Measurements from ENCODE around the gene GAS2L1.

The GAS2L1 gene

GRCh38 chr22:29300807-29301601 is 5.4 kb upstream of the GAS2L1 start:
- H3K27ac ChIP-seq (ENCODE audit: insufficient read depth, low read length, poor library complexity, severe bottlenecking): no peak overlapping the region
- no peak for DNase-seq
- no peaks in the 10 kb centered on the region for H3K27me3 ChIP-seq (replicated peaks; ENCODE audit: control insufficient read depth, insufficient read depth, low read length, poor library complexity, severe bottlenecking)
- peaks cover 36% of the 10 kb centered on the region for H3K36me3 ChIP-seq (ENCODE audit: control insufficient read depth, insufficient read depth, low read length)
- H3K4me1 ChIP-seq (ENCODE audit: control insufficient read depth, insufficient read depth, low read length, poor library complexity, severe bottlenecking): no peaks in the 10 kb centered on the region
- no peaks in the 10 kb centered on the region for H3K9me3 ChIP-seq (ENCODE audit: control insufficient read depth, low read length)
- H3K4me3 ChIP-seq (ENCODE audit: insufficient read depth, low read depth, low read length, poor library complexity, severe bottlenecking): no peak overlapping the region

DNA sequence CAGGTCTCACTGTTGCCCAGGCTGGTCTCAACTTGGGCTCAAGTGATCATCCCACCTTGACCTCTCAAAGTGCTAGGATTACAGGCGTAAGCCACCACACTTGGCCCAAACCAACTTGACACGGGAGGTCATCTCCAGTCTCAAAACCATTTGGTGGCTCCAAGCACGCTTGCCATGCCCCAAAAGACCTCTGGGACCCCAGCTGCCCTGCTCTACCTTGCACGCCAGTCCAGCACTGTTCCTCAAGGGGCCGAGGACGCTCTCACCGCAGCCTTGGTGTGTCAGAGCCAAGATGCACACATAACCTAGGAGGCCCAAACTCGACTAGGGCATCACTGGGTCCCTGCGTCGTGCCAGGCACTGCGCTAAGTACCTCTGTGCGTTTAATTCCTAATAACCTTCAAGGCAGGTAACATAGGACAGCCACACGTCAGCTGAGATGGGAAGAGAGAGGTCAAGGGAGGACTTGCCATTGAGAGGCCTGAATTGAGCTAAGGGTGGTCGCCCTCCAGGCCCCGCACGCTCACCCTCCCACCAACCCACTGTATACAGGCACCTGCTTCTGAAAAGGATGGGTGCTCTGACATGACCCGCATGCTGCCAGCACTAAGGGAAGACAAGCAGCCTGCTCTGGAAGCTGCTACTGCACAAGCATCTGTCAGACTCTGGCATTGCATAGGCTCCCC is 4.6 kb upstream of the GAS2L1 start:
- Histone ChIP-seq H3K27me3 (replicated peaks; ENCODE audit: control insufficient read depth, insufficient read depth, low read length, poor library complexity, severe bottlenecking) (no peaks in the 10 kb centered on the region), H3K4me3 (ENCODE audit: insufficient read depth, low read depth, low read length, poor library complexity, severe bottlenecking) (no peak overlapping the region), H3K4me1 (ENCODE audit: control insufficient read depth, insufficient read depth, low read length, poor library complexity, severe bottlenecking) (peaks cover 4% of the 10 kb centered on the region), H3K27ac (ENCODE audit: insufficient read depth, low read length, poor library complexity, severe bottlenecking) (no peak overlapping the region), H3K36me3 (ENCODE audit: control insufficient read depth, insufficient read depth, low read length) (peaks cover 28% of the 10 kb centered on the region), H3K9me3 (ENCODE audit: control insufficient read depth, low read length) (no peaks in the 10 kb centered on the region)
- DNase-seq: no peak

GRCh38 chr22:29302402-29302680 is 4.1 kb upstream of the GAS2L1 start:
- Histone ChIP-seq H3K36me3 (ENCODE audit: control insufficient read depth, insufficient read depth, low read length) (peaks cover 23% of the 10 kb centered on the region), H3K4me1 (ENCODE audit: control insufficient read depth, insufficient read depth, low read length, poor library complexity, severe bottlenecking) (peaks cover 6% of the 10 kb centered on the region), H3K4me3 (ENCODE audit: insufficient read depth, low read depth, low read length, poor library complexity, severe bottlenecking) (no peak overlapping the region), H3K27ac (ENCODE audit: insufficient read depth, low read length, poor library complexity, severe bottlenecking) (no peak overlapping the region), H3K9me3 (ENCODE audit: control insufficient read depth, low read length) (no peaks in the 10 kb centered on the region), H3K27me3 (replicated peaks; ENCODE audit: control insufficient read depth, insufficient read depth, low read length, poor library complexity, severe bottlenecking) (no peaks in the 10 kb centered on the region)
- no peak for DNase-seq

DNA sequence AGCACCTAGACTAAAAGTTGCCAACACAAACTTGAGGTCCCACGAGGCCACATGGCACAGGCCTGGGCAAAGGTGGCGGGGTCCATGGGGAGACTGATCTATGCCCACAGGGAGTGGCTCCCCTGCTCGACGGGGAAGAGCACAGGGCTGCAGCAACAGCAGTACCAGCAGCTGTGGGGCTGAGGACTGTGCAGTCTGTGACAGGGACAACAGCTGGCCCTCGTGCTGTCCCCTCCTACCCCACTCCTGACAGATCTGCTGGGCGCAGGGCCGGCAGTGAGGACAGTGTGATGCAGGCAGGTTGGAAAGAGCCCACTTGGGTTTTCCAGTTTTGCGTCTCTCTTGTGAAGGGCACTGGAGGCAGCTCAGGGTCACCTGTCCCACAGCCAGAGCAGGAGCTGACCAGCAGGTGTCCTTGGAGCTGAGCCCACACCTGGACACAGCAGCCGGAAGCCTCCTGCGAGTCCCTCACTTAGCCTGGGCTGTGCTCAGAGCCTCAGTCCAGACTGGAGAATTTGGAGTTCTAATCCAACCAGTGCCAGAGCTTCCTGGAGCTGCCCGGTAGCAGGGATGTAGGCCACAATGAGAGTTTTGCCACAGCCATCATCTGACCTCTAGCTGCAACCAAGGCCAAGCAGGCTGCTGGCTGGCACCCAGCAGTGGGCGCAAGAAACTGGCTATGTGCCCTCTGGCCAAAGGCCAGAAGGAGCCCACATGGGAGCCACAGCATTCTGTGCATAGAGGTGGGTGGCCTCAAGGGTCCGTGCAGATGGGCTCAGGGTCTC is 3.6 kb upstream of the GAS2L1 start:
- Histone ChIP-seq H3K27ac (ENCODE audit: insufficient read depth, low read length, poor library complexity, severe bottlenecking) (no peak overlapping the region), H3K36me3 (ENCODE audit: control insufficient read depth, insufficient read depth, low read length) (peaks cover 18% of the 10 kb centered on the region), H3K4me1 (ENCODE audit: control insufficient read depth, insufficient read depth, low read length, poor library complexity, severe bottlenecking) (peaks cover 9% of the 10 kb centered on the region), H3K27me3 (replicated peaks; ENCODE audit: control insufficient read depth, insufficient read depth, low read length, poor library complexity, severe bottlenecking) (no peaks in the 10 kb centered on the region), H3K4me3 (ENCODE audit: insufficient read depth, low read depth, low read length, poor library complexity, severe bottlenecking) (no peak overlapping the region), H3K9me3 (ENCODE audit: control insufficient read depth, low read length) (no peaks in the 10 kb centered on the region)
- no peak for DNase-seq

DNA sequence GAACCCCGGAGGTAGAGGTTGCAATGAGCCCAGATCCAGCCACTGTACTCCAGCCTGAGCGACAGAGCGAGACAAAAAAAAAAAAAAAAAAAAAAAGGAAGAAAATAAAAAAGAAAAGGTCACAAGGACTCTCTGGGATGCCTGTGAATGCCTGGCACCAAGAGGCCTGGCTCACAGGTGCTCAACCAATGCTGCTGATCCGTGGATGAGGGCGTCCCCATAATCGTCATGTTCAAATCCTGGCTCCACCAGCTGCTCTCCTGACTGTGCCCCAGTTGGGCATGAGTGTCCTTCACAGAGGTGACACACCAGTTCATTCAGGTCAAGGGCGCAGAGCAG is 645 bp upstream of the GAS2L1 start:
- Histone ChIP-seq H3K4me1 (ENCODE audit: control insufficient read depth, insufficient read depth, low read length, poor library complexity, severe bottlenecking) (peaks cover 25% of the 10 kb centered on the region), H3K27me3 (replicated peaks; ENCODE audit: control insufficient read depth, insufficient read depth, low read length, poor library complexity, severe bottlenecking) (no peaks in the 10 kb centered on the region), H3K9me3 (ENCODE audit: control insufficient read depth, low read length) (no peaks in the 10 kb centered on the region), H3K4me3 (ENCODE audit: insufficient read depth, low read depth, low read length, poor library complexity, severe bottlenecking) (peak overlapping the region; percentile 73), H3K36me3 (ENCODE audit: control insufficient read depth, insufficient read depth, low read length) (no peaks in the 10 kb centered on the region), H3K27ac (ENCODE audit: insufficient read depth, low read length, poor library complexity, severe bottlenecking) (no peak overlapping the region)
- DNase-seq: no peak

DNA sequence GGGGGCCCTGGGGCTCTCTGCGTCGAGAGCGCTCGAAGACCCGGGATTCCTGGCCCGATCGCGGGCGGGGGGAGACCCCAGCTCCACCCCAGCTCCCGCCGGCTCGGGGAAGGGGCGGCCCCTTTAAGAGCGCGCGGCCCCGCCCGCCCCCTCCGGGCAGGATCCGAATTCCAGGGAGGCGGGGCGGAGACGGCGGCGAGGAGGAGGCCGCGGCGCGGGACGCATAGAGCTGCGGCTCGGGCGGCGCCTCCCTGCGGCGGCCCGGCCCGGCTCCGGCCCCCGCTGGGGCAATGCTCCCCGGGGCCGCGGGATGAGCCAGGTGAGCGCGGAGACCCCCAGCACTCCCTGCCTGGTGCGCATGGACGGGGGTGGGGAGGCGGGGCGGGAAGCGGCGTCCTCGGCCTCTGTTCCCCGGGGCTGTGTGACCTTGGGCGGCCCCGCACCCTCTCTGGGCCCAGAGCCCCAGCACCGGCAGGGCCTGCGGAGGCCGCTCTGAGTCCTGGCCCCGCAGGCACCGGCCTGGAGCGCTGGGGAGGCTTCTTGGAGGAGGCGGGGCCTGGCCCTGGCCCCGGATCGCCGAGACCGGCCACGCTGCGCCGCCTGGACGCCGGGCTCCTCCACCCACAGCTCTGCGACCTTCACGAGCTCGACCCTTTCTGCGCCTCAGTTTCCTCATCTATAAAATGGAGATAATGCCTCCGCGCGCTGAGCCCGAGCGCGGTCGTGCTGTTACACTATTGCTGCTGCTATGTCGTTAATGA is 565 bp downstream of the GAS2L1 start:
- peak overlapping the region; percentile 21 for H3K27ac ChIP-seq (ENCODE audit: insufficient read depth, low read length, poor library complexity, severe bottlenecking)
- peak in 2 of 3 donors; percentile 15 to 19 for DNase-seq
- peaks cover 31% of the 10 kb centered on the region for H3K4me1 ChIP-seq (ENCODE audit: control insufficient read depth, insufficient read depth, low read length, poor library complexity, severe bottlenecking)
- H3K36me3 ChIP-seq (ENCODE audit: control insufficient read depth, insufficient read depth, low read length): no peaks in the 10 kb centered on the region
- H3K27me3 ChIP-seq (replicated peaks; ENCODE audit: control insufficient read depth, insufficient read depth, low read length, poor library complexity, severe bottlenecking): no peaks in the 10 kb centered on the region
- peak overlapping the region; percentile 73 for H3K4me3 ChIP-seq (ENCODE audit: insufficient read depth, low read depth, low read length, poor library complexity, severe bottlenecking)
- no peaks in the 10 kb centered on the region for H3K9me3 ChIP-seq (ENCODE audit: control insufficient read depth, low read length)

DNA sequence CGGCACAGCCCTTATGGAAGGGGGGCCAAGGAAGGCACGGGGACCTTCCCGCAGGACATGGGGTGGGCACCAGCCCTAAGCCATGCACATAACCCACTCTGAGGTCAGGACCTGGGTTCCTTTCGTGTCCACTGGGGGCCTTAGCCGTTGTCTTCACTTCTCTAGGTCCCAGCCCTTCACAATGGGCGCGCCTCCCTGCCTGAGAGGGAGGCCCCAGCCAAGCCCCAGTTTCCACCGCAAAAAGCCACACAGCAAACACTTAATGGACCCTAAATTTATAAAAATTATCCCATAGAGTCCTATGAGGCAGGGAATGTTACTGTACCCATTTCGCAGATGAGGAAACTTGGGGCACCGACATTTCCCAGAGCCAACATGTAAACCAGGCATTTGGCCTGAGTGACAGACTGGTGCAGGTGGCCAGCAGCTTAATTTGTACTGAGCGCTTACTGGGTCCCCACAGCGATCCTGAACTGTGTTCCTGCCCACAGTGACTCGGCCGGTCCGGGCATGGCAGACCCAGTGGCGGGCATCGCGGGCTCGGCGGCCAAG is 1.2 kb downstream of the GAS2L1 start:
- no peak overlapping the region for H3K4me3 ChIP-seq (ENCODE audit: insufficient read depth, low read depth, low read length, poor library complexity, severe bottlenecking)
- no peaks in the 10 kb centered on the region for H3K36me3 ChIP-seq (ENCODE audit: control insufficient read depth, insufficient read depth, low read length)
- no peak overlapping the region for H3K27ac ChIP-seq (ENCODE audit: insufficient read depth, low read length, poor library complexity, severe bottlenecking)
- no peaks in the 10 kb centered on the region for H3K9me3 ChIP-seq (ENCODE audit: control insufficient read depth, low read length)
- no peak for DNase-seq
- peaks cover 31% of the 10 kb centered on the region for H3K4me1 ChIP-seq (ENCODE audit: control insufficient read depth, insufficient read depth, low read length, poor library complexity, severe bottlenecking)
- peaks cover under 1% of the 10 kb centered on the region for H3K27me3 ChIP-seq (replicated peaks; ENCODE audit: control insufficient read depth, insufficient read depth, low read length, poor library complexity, severe bottlenecking)

DNA sequence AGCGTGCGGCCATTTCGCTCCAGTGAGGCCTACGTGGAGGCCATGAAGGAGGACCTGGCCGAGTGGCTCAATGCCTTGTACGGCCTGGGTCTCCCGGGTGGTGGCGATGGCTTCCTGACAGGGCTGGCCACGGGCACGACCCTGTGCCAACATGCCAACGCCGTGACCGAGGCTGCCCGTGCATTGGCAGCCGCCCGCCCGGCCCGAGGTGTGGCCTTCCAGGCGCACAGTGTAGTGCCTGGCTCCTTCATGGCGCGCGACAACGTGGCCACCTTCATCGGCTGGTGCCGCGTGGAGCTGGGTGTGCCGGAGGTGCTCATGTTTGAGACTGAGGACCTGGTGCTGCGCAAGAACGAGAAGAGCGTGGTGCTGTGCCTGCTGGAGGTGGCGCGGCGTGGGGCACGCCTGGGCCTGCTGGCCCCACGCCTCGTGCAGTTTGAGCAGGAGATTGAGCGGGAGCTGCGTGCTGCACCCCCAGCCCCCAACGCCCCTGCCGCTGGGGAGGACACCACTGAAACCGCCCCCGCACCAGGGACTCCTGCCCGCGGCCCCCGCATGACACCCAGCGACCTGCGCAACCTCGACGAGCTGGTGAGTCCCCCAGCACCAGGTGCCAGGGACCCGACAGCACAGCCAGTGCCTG is 1.8 kb downstream of the GAS2L1 start:
- Histone ChIP-seq H3K4me3 (ENCODE audit: insufficient read depth, low read depth, low read length, poor library complexity, severe bottlenecking) (no peak overlapping the region), H3K27me3 (replicated peaks; ENCODE audit: control insufficient read depth, insufficient read depth, low read length, poor library complexity, severe bottlenecking) (peaks cover 6% of the 10 kb centered on the region), H3K27ac (ENCODE audit: insufficient read depth, low read length, poor library complexity, severe bottlenecking) (no peak overlapping the region), H3K9me3 (ENCODE audit: control insufficient read depth, low read length) (no peaks in the 10 kb centered on the region), H3K4me1 (ENCODE audit: control insufficient read depth, insufficient read depth, low read length, poor library complexity, severe bottlenecking) (peaks cover 31% of the 10 kb centered on the region), H3K36me3 (ENCODE audit: control insufficient read depth, insufficient read depth, low read length) (no peaks in the 10 kb centered on the region)
- DNase-seq: no peak

GRCh38 chr22:29308791-29309262 is 2.4 kb downstream of the GAS2L1 start:
- DNase-seq: no peak
- no peak overlapping the region for H3K4me3 ChIP-seq (ENCODE audit: insufficient read depth, low read depth, low read length, poor library complexity, severe bottlenecking)
- H3K4me1 ChIP-seq (ENCODE audit: control insufficient read depth, insufficient read depth, low read length, poor library complexity, severe bottlenecking): peaks cover 32% of the 10 kb centered on the region
- no peaks in the 10 kb centered on the region for H3K9me3 ChIP-seq (ENCODE audit: control insufficient read depth, low read length)
- H3K27ac ChIP-seq (ENCODE audit: insufficient read depth, low read length, poor library complexity, severe bottlenecking): no peak overlapping the region
- H3K27me3 ChIP-seq (replicated peaks; ENCODE audit: control insufficient read depth, insufficient read depth, low read length, poor library complexity, severe bottlenecking): peaks cover 12% of the 10 kb centered on the region
- no peaks in the 10 kb centered on the region for H3K36me3 ChIP-seq (ENCODE audit: control insufficient read depth, insufficient read depth, low read length)
